VCaP (cell line): Measurements from ENCODE around the gene ISG15.

ENCODE experiments used
- H3K27ac ChIP-seq: fragments of 450-650 bp; 2 replicates; pipeline ENCODE4 v1.5.1; 2017
- CTCF ChIP-seq: fragments of 450-650 bp; conservative IDR thresholded peaks from 2 replicates; pipeline ENCODE4 v1.5.1; 2017; ENCODE audit warnings: mild to moderate bottlenecking, moderate library complexity

ISG15 gene

GRCh38 chr1:1058088-1058905 is 45.0 kb downstream of the ISG15 start:
- H3K27ac ChIP-seq, result no peak overlapping the region
- TF ChIP-seq CTCF, result no peak

- TF ChIP-seq CTCF, result peak; percentile 81
- H3K27ac ChIP-seq, result peak overlapping the region; percentile 58; the same call in 1 of the 2 replicates
These were observed 45.7 kb downstream of the ISG15 start for GRCh38 chr1:1058921-1059493.

GRCh38 chr1:1059494-1060280 is 46.4 kb downstream of the ISG15 start:
- H3K27ac ChIP-seq, result peak overlapping the region; percentile 58; the same call in 1 of the 2 replicates
- peak; percentile 63 for TF ChIP-seq CTCF

- H3K27ac ChIP-seq, result no peak overlapping the region
- no peak for TF ChIP-seq CTCF
These were observed 47.1 kb downstream of the ISG15 start for GRCh38 chr1:1060281-1061000.

DNA sequence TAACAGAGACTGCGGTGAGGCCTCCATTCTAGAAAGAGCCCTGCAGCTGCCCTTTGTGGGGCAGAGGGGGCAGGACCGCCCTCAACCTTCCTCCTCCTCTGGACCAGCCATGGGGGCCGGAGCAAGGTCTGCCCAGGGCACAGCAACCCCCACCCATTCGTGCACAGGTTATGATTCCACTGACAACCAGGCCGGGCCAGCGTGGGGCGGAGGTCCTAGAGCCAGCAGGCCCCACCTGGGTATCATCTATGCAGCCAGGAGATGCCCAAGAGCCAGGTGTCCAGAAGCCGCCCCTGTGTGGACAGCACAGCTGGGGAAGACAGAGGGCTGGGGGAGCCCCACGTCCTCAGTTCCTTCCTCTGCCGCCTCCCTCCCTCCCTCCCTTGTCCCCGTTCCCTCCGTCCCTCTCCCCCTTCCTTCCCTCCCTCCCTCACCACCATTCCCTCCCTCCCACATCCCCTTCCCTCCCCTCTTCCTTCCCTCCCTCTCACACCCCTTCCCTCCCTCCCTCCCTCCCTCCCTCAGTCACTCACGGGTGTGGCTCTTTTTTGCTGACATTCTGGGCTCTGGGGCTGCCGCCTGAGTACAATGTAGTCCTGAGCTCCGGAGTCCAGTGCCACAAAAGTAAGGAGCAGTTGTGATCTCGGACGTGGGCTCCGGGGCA is 48.5 kb downstream of the ISG15 start:
- no peak for TF ChIP-seq CTCF
- H3K27ac ChIP-seq, result no peak overlapping the region

DNA sequence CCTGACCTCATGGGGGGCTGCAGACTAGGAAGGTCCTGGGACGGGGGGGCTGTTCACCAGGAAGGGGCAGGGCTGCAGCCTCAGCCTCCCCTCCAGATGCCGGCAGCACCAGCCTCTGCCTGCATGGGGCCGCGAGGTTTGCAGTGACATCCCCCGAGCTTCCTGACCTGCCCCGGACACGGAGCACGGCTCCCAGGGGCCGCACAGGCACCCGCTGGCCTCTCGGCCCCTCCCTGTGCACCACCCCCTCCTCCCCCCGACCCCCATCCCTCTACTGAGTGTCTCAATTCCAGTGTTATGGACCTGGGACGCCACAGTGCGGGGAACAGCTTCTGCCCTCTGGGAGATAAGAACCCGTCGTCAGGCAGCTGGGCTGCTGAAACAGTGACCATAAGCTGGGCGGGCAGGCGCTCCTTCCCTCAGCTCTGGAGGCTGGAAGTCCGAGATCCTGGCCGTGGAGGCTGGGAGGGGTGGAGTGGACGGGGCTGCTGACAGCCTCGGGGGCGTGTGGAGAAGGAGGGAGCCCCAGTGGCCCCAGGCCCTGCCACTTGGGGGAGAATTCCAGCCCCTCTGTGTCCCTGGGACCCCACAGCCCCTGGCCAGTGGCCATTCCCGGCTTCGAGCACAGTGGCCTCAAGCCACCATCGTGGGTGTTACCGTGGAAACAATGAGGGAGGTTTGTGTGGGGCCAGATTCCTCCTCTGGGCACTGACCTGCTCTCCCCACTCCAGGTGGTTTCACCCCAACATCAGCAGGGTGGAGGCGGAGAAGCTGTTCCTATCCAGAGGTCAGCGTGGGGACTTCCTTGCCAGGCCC is 49.3 kb downstream of the ISG15 start:
- H3K27ac ChIP-seq, result no peak overlapping the region
- TF ChIP-seq CTCF, result no peak
